OCI-LY3 (cell line): ENCODE data around the gene GNA12.

Experiments used
- CTCF ChIP-seq: fragments of 200-600, 300-600 bp; sonication (generic); IDR thresholded peaks from 2 replicates; pipeline ENCODE4 v1.5.1; 2014; ENCODE audit warnings: antibody characterized with exemption, low read length, low read depth
- EZH2phosphoT487 ChIP-seq: fragments of 200-600 bp; shearing (Covaris generic); IDR thresholded peaks from 2 replicates; pipeline ENCODE4 v1.6.1; 2018; ENCODE audit warnings: antibody characterized with exemption, mixed run types, low read depth

GRCh38 chr7:2681929-2682799 lies 161.9 kb downstream of the GNA12 start:
- TF ChIP-seq CTCF, result no peak
- no peak for TF ChIP-seq EZH2phosphoT487
